ENCODE results near the gene LIN7A. TPM values are rescaled to one million over a fixed set of nuclear protein-coding genes. Genes with fewer than 3 reads are reported as not detected.

Gene LIN7A
- total RNA-seq, 4 donors from 2014 or later = 5.0 to 28.2 (median 20.7) TPM

- DNase-seq = no peak
- TF ChIP-seq, protein P1, sequence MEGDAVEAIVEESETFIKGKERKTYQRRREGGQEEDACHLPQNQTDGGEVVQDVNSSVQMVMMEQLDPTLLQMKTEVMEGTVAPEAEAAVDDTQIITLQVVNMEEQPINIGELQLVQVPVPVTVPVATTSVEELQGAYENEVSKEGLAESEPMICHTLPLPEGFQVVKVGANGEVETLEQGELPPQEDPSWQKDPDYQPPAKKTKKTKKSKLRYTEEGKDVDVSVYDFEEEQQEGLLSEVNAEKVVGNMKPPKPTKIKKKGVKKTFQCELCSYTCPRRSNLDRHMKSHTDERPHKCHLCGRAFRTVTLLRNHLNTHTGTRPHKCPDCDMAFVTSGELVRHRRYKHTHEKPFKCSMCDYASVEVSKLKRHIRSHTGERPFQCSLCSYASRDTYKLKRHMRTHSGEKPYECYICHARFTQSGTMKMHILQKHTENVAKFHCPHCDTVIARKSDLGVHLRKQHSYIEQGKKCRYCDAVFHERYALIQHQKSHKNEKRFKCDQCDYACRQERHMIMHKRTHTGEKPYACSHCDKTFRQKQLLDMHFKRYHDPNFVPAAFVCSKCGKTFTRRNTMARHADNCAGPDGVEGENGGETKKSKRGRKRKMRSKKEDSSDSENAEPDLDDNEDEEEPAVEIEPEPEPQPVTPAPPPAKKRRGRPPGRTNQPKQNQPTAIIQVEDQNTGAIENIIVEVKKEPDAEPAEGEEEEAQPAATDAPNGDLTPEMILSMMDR (IDR thresholded peaks at IDR 0.05) = no peak
- no peak for TF ChIP-seq POLR2A (IDR thresholded peaks at IDR 0.05)
- H3K27ac ChIP-seq = no peak overlapping the region
- H3K4me3 ChIP-seq = no peak overlapping the region
- no peaks in the 10 kb centered on the region for H3K4me1 ChIP-seq
- H3K9me3 ChIP-seq = no peaks in the 10 kb centered on the region
- H3K27me3 ChIP-seq = no peaks in the 10 kb centered on the region
- no peaks in the 10 kb centered on the region for H3K36me3 ChIP-seq
Observed at GRCh38 chr12:80860206-80860605, 77.5 kb downstream of the LIN7A start.

DNA sequence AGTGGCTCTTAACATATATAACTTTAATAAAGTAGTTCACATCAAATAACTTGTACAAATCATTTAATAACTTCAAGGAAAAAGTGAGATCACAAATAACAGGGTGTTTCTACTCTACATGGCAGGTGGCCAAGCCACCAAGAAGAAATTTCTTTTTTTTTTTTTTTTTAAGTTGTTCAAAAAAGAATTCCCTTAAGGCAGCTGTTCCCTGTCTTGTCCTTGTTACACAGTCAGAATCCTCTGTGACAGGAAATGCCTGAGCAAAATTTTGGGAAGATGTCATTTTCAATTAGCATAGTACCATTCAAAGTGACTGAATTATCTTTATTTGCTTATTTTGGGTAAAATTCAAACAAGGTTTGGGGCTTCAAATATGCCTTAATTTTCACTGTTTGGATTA lies 79.4 kb downstream of the LIN7A start:
- H3K27ac ChIP-seq = no peak overlapping the region
- H3K36me3 ChIP-seq = no peaks in the 10 kb centered on the region
- H3K27me3 ChIP-seq = no peaks in the 10 kb centered on the region
- no peak for TF ChIP-seq POLR2A (IDR thresholded peaks at IDR 0.05)
- TF ChIP-seq, protein P1 (IDR thresholded peaks at IDR 0.05) = no peak
- H3K9me3 ChIP-seq = no peaks in the 10 kb centered on the region
- DNase-seq = no peak
- no peaks in the 10 kb centered on the region for H3K4me1 ChIP-seq
- H3K4me3 ChIP-seq = no peak overlapping the region

DNA sequence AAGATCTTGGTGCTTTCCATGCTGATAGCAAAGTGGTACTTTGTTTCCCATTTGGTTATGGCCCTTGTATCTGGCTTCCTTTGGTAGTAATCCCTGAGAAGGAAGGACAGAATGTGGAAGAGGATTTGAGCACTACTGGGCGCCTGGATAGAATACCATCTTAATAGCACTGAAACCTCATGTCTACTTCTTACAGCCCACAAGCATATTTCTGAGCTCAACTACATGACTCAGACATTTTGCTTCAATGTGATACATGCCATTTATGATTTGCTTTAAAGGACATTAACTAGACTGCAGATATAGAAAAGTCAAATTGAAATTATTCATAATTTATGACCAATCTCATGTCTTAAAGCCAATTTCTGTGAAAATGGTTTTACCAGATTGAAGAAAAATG lies 80.4 kb downstream of the LIN7A start:
- DNase-seq = no peak
- no peaks in the 10 kb centered on the region for H3K27me3 ChIP-seq
- TF ChIP-seq, protein P1 (IDR thresholded peaks at IDR 0.05) = no peak

DNA sequence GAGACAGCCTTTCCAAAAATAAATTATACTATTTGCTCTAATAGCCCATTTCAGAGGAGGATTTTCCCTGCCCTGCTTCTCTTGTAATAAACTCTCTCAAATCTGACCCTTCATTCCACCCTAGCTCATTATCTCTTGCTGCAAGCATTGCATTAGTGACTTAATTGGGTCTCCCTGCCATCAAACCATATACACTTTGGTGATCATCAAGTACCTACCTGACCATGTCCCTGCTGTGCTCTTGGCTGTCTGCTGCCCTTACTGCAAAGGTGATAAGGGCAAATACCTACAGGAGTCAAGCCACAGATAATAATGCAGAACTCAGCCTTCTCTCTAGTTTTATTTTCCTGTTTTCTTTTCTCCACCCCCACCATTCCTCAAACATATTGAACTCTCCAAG lies 88.4 kb downstream of the LIN7A start:
- Histone ChIP-seq H3K27ac (no peak overlapping the region), H3K4me1 (no peaks in the 10 kb centered on the region), H3K4me3 (no peak overlapping the region), H3K9me3 (no peaks in the 10 kb centered on the region), H3K36me3 (no peaks in the 10 kb centered on the region), H3K27me3 (no peaks in the 10 kb centered on the region)
- no peak for DNase-seq
- TF ChIP-seq POLR2A (IDR thresholded peaks at IDR 0.05) = no peak
- TF ChIP-seq, protein P1 (IDR thresholded peaks at IDR 0.05) = no peak

More for the DNA sequence above, 80.4 kb downstream of the LIN7A start:
- Histone ChIP-seq H3K9me3 (no peaks in the 10 kb centered on the region), H3K27ac (no peak overlapping the region), H3K4me1 (no peaks in the 10 kb centered on the region), H3K4me3 (no peak overlapping the region), H3K36me3 (no peaks in the 10 kb centered on the region)

- TF ChIP-seq POLR2A (IDR thresholded peaks at IDR 0.05) = no peak
- TF ChIP-seq, protein P1 (IDR thresholded peaks at IDR 0.05) = no peak
- Histone ChIP-seq H3K9me3 (no peaks in the 10 kb centered on the region), H3K4me1 (no peaks in the 10 kb centered on the region), H3K4me3 (no peak overlapping the region), H3K27ac (no peak overlapping the region), H3K27me3 (no peaks in the 10 kb centered on the region), H3K36me3 (no peaks in the 10 kb centered on the region)
- DNase-seq = no peak
Observed at GRCh38 chr12:80848858-80849257, 88.9 kb downstream of the LIN7A start.

- H3K27ac ChIP-seq = no peak overlapping the region
- H3K9me3 ChIP-seq = no peaks in the 10 kb centered on the region
- H3K4me3 ChIP-seq = no peak overlapping the region
- DNase-seq = no peak
- H3K27me3 ChIP-seq = no peaks in the 10 kb centered on the region
- no peak for TF ChIP-seq POLR2A (IDR thresholded peaks at IDR 0.05)
- TF ChIP-seq, protein P1 (IDR thresholded peaks at IDR 0.05) = no peak
- no peaks in the 10 kb centered on the region for H3K4me1 ChIP-seq
- no peaks in the 10 kb centered on the region for H3K36me3 ChIP-seq
Observed at GRCh38 chr12:80847575-80847974, 90.2 kb downstream of the LIN7A start.
